Activated gamma-delta T cell treated with Interleukin-2 at 50 U/mL for 16 hours (primary cell): ENCODE results near the gene TMEM119.
A peak's percentile ranks its signal among the peaks of the same experiment; 100 is the strongest.

ENCODE experiments used
- DNase-seq: peaks from one replicate; pipeline ENCODE4 v3.0.0-alpha.2; 2020

The TMEM119 gene

DNA sequence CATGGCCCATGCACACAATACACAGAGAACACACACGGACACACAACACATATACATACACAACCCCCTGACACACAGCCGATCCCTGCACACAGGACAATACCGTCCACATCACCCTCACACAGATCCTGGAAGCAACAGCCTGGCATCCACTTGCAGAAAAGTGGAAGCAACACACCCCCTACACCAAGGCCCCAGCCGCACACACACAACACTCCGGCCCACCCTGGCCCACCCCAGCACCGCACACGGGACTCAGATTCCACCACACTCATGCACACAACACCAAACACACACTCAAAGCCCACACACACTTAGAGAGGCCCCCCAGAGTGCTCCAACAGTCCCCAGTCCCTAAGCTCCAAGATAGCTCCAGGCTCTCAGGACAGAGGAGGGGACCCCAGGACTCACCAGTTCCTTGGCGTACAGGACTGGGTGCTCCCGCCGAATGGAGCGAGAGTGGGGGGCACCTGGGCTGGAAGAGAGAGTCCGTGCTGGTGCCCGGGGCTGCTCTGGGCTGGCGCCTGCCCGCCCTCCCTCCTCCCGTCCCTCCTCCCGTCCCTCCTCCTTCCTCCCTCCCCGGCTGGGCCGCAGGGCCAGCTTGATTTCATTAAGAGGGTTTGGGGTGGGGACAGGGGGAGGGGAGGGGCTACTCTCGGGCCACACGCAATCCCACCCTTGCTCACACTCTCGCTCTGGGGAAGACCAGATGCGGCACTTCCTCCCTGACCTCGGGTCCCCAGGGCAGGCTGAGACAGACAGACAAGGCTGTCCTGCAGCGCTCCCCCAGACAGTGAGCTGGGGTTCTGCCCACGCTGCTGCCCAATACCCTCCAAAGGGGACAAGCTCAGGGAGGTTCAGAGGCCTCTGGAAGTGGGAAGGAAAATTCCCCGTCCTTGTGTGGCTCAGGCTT is at the start of gene TMEM119:
Gene TMEM119 (minus strand): TSS at position 526 of the 913 bp plus-strand sequence. CDS start 5,701 bp downstream, outside the sequence.
- DNase-seq: no peak

DNA sequence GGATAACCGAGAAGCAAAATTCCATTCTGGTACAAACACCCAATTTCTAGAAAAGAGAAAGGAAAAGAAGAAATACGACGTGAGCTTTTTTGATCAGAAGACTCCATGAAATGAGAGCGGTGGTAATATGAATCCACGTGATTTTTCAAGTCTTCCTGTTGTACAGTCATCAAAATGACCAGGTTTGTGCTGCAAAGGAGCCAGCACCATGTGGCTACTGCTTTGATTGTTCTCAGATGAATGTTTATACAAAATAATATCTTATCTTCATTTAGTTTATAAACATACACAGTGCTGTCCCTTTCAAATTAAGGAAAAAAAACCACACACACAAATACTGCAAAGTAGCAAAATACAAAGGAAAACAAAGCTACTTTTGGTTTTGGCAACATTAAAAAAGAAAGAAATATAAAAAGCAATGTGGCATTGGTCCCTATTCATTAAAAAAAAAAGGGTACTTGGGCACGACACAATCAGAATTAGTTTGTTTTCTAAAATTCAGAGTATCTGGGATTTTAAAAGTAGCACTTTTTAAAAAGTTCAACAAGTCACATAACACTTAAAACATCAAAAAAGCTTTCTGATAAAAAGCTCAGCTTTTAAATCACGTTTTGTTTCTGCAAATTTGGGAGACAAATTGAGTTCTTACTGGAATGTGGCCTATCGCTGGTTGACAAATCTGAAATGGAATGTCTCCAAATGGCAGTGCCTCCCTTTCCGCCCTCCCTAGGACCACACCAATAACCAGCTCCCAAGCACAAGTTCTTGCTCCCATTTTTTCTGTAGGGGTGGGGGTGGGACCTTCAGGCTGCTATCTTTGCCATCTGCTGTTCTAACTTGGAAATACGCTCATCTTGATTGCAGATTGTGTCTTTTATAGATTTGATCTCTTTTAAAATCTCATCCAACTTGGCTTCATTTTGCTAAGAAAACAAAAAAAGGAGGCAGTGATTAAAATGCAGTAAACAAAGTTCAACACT is 49.0 kb upstream of the TMEM119 start:
- DNase-seq: no peak

DNA sequence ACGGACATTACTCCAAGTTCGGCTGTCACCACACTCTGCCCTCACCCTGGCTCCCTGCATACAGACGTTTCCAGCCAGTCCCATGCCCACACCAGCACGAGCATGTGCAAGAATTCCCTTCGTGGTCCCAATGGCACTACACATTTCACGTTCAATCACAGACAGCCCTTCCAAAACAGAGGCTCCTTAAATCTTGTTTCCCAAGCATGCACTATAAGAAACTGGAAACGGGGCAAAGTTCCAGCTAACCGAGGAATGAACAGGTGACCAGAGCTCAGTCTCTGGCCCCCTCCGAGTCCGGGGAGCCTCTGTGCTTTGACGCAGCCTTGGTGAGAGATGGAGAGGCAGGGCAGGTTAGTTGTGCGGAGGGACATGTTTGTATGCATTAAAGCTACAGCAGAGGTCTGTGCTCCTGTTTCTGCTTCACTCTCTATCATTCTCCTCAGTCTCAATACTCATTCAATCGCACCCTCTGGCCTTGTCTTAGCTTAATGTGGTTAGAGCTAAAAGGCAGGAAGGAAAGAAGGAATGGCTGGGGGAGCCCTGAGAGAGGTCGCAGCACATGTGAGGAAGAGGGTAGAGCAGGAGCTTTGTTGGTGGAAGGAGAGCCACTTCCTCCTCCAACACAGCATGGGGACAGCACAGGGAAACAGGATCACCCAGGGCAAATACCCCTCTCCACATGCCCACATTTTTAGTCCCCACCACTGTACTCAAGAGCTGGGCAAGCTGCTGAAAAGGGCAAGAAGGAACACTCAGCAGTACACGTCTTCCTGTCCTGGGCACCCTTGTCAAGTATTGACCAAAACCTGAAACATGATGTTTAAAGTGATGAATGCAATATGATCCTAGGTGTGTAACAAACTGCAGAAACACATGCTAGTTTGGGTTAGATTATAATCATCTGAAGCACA is 48.1 kb upstream of the TMEM119 start:
- no peak for DNase-seq

DNA sequence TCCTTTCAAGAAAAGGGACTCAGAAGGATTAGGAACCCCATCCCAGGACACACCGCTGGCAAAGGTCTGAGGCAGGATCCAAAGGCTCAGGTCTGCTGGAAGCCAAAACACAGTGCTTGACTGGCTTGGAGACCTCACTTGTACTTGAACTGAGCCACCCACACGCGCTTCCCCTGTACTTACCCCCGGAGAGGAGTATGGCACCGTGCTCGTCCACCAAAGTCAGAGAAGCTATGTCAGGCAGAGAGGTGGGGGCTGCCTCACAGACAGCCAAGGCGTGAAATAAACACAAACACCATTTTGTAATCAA is 46.9 kb upstream of the TMEM119 start:
- no peak for DNase-seq

GRCh38 chr12:108643941-108644810 is 46.3 kb upstream of the TMEM119 start:
- no peak for DNase-seq

DNA sequence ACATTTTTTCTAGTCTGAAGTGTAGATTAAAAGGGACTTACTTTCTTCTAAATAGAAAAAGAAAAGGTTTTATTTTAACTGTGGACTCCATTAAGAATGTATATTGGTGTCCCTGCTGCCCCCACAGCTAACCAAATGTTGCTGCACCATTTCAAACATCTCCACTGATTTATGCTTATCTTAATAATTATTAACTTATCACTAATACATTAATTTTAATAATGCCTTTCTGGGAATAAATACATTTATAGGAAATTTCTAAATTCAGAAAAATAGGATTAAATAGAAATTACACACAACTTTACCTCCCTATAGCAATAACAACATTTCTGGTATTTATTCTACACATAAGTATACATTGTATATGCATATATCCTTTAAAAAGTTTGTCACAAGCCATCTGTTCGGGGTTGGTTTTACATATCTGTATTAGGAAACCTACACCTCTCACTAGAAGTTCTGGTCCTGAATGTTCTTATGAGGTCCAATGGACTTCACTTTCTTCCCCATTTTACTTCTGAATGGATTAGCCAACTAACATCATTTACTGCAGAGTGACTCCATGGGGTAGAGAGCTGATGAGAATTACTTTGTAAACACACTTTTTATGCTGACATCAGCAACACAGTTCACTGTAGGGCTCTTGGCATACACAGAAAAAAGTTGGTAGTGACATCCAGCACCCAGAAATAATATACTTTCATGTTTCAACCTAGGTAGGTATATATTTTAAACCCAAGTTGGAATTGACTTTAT is 45.2 kb upstream of the TMEM119 start:
- DNase-seq: no peak

GRCh38 chr12:108642269-108642870 is 44.5 kb upstream of the TMEM119 start:
- DNase-seq: no peak

GRCh38 chr12:108641446-108642268 is 43.8 kb upstream of the TMEM119 start:
- no peak for DNase-seq

DNA sequence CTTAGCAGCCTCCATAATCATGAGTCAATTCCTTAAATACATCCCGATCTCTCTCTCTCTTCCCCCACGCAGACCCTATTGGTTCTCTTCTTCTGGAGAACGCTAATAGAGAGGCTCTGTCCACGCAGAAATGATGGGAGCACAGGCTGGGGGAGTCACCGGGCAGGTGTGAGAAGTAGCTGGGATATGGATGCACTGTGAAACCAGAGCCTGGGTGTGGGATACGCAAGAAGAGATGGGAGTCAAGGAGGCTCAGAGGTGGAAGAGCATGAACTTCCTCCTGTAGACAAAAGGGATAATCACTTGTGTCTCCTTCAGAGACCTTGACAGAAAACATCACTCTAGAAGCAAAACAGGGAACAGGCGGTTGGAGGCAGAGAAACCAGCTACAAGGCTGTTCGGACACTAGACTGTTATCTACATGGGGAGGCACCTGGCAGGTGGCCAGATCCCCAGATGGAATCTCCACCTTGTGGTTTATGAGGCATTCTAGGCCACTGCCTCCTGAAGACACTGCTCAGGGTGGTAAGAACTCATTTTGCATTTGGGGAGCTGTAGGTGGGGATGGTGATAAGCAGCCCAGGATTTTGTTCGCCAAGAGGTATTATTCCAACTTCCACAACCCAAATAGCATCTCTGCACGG is 43.0 kb upstream of the TMEM119 start:
- no peak for DNase-seq

DNA sequence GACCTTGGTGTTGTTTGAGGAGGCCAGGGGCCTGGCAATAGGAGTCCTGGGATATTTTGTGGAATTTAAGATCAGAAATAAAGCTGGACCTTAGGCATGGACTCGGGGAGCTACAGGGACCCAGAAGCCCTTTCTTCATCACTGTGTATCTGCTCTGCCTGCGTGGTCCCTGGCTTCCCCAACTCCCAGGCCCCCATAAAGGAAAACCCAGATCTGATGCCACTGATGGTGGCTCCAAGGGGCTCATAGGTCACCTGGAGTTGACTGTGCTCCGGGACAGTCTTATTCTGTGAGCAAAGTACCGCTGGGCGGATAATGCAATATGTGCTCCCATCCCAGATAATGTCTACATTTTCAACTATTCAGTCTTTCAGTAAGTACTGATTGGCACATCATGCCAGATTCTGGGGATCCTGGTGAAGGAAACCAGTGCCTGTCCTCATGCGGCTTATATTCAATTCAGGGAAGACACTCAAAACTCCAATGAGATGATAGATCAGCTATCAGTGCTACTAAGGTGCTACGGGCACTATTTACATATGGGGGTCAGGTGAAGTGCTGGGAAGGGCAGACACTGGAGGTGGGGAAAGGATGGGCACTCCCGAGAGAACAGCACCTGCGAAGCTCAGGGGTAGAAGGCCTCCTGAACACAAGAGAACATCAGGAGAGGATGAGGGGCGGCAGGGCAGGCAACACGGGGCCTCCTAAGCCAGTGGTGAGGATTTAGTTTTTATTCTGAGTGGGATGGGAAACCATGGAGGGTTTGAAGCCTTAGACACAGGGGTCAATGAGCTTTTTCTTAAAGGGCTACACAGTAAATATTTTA is 41.3 kb upstream of the TMEM119 start:
- no peak for DNase-seq

GRCh38 chr12:108638141-108638827 is 40.4 kb upstream of the TMEM119 start:
- DNase-seq: no peak

DNA sequence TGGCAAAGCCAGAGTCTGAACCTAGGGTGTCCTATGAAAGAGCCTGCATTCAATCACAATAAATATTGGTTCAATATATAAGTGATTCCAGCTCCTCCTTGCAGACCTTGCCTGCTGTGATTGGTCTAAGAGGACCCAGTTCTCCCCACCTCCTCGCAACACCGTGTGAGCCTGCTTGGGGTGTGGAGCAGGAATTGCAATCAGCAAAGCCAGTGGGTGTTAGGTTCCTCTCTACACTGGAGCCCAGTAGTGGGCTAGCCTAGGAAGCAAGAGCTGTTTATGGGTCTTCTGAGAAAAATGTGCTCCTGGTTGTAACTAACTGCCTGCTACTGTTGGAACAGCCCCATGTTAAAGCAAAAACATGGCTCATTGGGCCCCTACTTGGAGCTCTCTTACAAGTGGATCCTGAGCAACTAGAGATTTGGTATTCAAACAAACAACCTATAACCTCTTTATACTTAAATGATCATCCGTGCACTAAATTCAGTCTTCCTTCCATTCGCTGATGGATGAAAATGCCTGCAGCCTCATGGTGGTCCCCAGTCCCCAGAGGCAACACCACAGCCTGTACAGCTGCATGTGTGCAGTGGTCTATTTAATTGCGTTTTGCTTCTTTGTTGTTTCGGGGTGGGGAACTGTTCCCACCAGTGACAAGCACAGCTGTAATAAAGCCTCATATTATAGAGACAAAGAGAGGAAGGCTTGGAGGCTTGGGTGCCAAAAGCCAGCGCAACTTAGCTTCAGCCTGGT is 39.5 kb upstream of the TMEM119 start:
- no peak for DNase-seq

DNA sequence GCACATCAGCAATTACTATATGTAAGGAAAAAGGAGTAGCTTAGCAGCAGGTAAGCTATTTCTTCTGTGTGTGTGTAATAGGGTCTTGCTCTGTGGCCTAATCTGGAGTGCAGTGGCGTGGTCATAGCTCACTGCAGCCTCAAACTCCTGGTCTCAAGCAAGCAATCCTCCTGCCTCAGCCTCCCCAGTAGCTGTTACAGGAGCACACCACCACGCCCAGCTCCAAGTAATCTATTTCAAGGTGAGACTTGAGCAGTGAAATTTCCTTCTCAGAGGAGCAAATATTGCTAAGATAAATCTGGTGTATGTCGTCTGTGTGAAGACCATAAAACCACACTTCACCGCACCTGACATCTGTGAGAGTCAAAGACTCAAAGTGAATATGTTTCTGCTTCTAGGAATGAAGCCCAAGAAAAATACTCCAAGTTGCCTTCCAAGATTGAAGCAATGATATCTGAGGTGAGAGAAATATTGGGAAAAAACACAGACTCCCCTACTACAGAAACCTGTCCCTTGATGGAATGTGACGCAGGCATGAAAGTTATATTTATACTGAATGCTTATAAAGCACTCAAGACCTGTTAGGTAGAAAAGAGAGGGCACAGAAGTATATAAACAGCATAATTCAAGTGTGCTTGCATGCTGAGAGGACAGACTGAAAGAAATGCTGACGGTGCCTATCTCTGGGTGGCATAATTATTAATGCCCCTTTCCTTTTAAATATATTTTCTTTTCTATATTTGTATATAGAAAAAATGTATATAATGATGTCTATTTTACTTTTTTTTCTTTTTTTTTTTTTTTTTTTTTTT is 38.3 kb upstream of the TMEM119 start:
- DNase-seq: no peak

DNA sequence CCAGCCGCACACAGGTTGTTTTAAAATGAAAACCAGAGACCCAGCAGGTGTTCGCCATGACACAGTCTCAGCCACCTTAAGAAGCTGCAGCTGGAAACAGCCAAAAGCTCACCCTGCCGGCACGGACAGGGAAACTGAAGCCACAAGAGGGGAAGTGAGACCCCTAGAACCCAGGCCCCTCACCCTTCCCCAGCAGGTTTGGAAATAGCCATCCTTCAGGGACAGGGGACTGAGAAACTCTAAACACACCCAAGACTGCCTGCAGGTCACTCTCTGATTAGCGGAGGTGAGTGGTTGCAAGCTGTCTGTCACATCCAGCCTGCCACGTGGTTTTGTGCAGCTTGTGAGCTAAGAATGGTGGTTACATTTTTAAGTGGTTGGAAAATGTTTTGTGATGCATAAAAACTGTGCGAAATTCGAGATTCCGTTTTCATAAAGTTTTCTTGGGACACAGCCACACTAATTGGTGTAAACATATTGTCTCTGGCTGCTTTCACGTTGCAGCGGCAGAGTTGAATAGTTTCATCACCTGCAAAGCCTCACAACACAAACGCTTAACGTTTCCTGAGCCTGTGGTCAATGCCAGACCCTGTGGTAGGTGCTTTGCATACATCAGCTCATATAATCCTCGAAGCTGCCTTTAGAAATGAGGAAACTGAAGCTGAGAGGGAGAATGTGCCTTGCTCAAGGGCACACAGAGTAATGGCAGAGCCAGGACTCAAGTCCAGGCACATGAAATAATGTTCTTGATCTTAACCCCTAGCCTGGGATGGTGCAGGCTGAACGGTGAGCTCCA is 37.5 kb upstream of the TMEM119 start:
- peak; percentile 49 for DNase-seq

- DNase-seq: peak; percentile 44
These were observed 36.5 kb upstream of the TMEM119 start for GRCh38 chr12:108634341-108634751.
